PC-3 (cell line): Measurements from ENCODE around the gene TSGA10IP.

Experiments used
- CTCF ChIP-seq: fragments of 300-600 bp; sonication (generic); conservative IDR thresholded peaks from 2 replicates; pipeline ENCODE4 v1.5.1; 2017; ENCODE audit warnings: antibody characterized with exemption, low read depth, mild to moderate bottlenecking, low read length
- EZH2 ChIP-seq: fragments of 300-600 bp; sonication (generic); IDR thresholded peaks from one replicate; pipeline ENCODE4 v1.6.1; 2017; ENCODE audit warnings: antibody characterized with exemption, mild to moderate bottlenecking, low read length; ENCODE audit not compliant: unreplicated experiment
- EZH2phosphoT487 ChIP-seq: fragments of 300-600 bp; sonication (generic); IDR thresholded peaks from 2 replicates; pipeline ENCODE4 v1.6.1; 2018; ENCODE audit warnings: mild to moderate bottlenecking, antibody characterized with exemption, low read length, borderline replicate concordance

DNA sequence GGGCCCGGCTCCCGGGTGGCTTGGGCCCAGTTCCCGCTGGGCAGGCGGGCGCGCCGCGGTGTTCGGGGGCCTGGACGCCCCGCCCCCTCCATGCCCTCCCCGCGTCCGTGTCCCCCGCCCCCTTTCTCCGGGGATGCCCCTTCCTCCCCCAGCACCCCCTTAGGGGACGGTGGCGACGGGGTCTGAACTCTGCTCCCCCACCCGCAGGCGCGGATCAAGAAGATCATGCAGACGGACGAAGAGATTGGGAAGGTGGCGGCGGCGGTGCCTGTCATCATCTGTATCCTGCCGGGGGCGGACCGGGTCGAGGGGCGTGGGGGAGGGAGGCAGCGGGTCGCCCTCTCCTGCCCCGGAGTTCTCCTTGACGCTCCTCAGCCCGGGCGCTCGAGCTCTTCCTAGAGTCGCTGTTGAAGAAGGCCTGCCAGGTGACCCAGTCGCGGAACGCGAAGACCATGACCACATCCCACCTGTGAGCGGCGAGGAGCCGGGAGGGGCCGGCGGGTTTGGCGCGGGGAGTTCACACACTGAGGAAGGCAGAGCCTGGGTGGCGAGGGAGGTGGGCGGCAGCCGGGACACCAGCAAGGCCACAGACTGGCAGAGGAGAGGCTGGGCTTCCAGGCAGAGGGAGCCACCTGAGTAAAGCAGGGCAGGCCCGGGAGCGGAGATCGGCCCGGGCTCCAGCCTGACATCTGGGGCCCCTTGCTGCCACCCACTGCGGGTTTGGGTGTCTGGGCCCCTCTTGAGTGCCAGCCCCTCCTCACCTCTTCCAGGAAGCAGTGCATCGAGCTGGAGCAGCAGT, 25.5 kb upstream of the TSGA10IP start:
- TF ChIP-seq CTCF (no peak), EZH2 (no peak), EZH2phosphoT487 (no peak)
